Skeletal muscle satellite cell (primary cell): ENCODE data around the gene SIKE1.
"Not testable (repeated sequence)": the region's sequence is repeated elsewhere in the genome, so short reads cannot be mapped to it uniquely, and the experiment has no call there.

ENCODE experiments used
- H3K27me3 ChIP-seq: 2 replicates; pipeline ENCODE4 v1.7.0; 2013; ENCODE audit warnings: low read length; ENCODE audit not compliant: control insufficient read depth, insufficient read depth
- H3K36me3 ChIP-seq: 2 replicates; pipeline ENCODE4 v1.7.0; 2013; ENCODE audit warnings: mild to moderate bottlenecking, control low read depth, low read length; ENCODE audit not compliant: insufficient read depth
- H3K4me1 ChIP-seq: 2 replicates; pipeline ENCODE4 v1.7.0; 2013; ENCODE audit warnings: low read length; ENCODE audit not compliant: control insufficient read depth, insufficient read depth
- H3K4me2 ChIP-seq: 2 replicates; pipeline ENCODE4 v1.7.0; 2013; ENCODE audit warnings: mild to moderate bottlenecking, low read length
- H3K4me3 ChIP-seq: 2 replicates; pipeline ENCODE4 v1.7.0; 2013; ENCODE audit warnings: low read length
- H3K9ac ChIP-seq: 2 replicates; pipeline ENCODE4 v1.7.0; 2013; ENCODE audit warnings: mild to moderate bottlenecking, low read depth, low read length, moderate library complexity
- H3K9me3 ChIP-seq: replicated peaks from 2 replicates; pipeline ENCODE4 v1.7.0; 2013; ENCODE audit warnings: mild to moderate bottlenecking, control low read depth, low read length

The SIKE1 gene

GRCh38 chr1:114779722-114780121, 763 bp downstream of the SIKE1 start:
- H3K4me3 ChIP-seq = peak overlapping the region; percentile 92
- H3K9me3 ChIP-seq = no peaks in the 10 kb centered on the region
- no peaks in the 10 kb centered on the region for H3K27me3 ChIP-seq
- H3K36me3 ChIP-seq = peaks cover 20% of the 10 kb centered on the region
- H3K4me2 ChIP-seq = peak overlapping the region; percentile 89
- H3K9ac ChIP-seq = peak overlapping the region; percentile 86
- peaks cover 4% of the 10 kb centered on the region for H3K4me1 ChIP-seq

- H3K9me3 ChIP-seq, H3K4me1 ChIP-seq: not testable (repeated sequence)
- peaks cover 40% of the 10 kb centered on the region for H3K36me3 ChIP-seq
These were observed 3.8 kb downstream of the SIKE1 start for GRCh38 chr1:114776726-114777125.

GRCh38 chr1:114771992-114772391, 8.5 kb downstream of the SIKE1 start:
- H3K36me3 ChIP-seq = peaks cover 31% of the 10 kb centered on the region
- H3K4me3 ChIP-seq = no peak overlapping the region

More at GRCh38 chr1:114776726-114777125, 3.8 kb downstream of the SIKE1 start:
- H3K4me3 ChIP-seq, H3K4me2 ChIP-seq, H3K9ac ChIP-seq, H3K27me3 ChIP-seq: not testable (repeated sequence)

GRCh38 chr1:114770989-114771388, 9.5 kb downstream of the SIKE1 start:
- no peak overlapping the region for H3K4me2 ChIP-seq
- no peaks in the 10 kb centered on the region for H3K9me3 ChIP-seq
- peaks cover 28% of the 10 kb centered on the region for H3K36me3 ChIP-seq
- H3K4me3 ChIP-seq = no peak overlapping the region
- H3K27me3 ChIP-seq = no peaks in the 10 kb centered on the region
- H3K4me1 ChIP-seq = no peaks in the 10 kb centered on the region
- no peak overlapping the region for H3K9ac ChIP-seq

More at GRCh38 chr1:114771992-114772391, 8.5 kb downstream of the SIKE1 start:
- no peaks in the 10 kb centered on the region for H3K27me3 ChIP-seq
- H3K4me1 ChIP-seq = no peaks in the 10 kb centered on the region
- no peak overlapping the region for H3K9ac ChIP-seq
- no peaks in the 10 kb centered on the region for H3K9me3 ChIP-seq
- no peak overlapping the region for H3K4me2 ChIP-seq

GRCh38 chr1:114764689-114765088, 15.8 kb downstream of the SIKE1 start:
- Histone ChIP-seq H3K4me2 (no peak overlapping the region), H3K4me1 (no peaks in the 10 kb centered on the region), H3K9ac (no peak overlapping the region), H3K9me3 (no peaks in the 10 kb centered on the region), H3K4me3 (no peak overlapping the region), H3K27me3 (no peaks in the 10 kb centered on the region), H3K36me3 (no peaks in the 10 kb centered on the region)

GRCh38 chr1:114758256-114758832, 22.1 kb downstream of the SIKE1 start:
- Histone ChIP-seq H3K4me1 (peaks cover 28% of the 10 kb centered on the region), H3K4me3 (peak overlapping the region; percentile 93), H3K36me3 (no peaks in the 10 kb centered on the region)

GRCh38 chr1:114757455-114758255, 22.8 kb downstream of the SIKE1 start, which contains the start of gene CSDE1:
TSS of gene CSDE1 (minus strand) at chr1:114757984. CDS start at chr1:114739890, 18,094 bp downstream.
- Histone ChIP-seq H3K36me3 (no peaks in the 10 kb centered on the region), H3K9me3 (no peaks in the 10 kb centered on the region), H3K4me3 (peak within 1 kb of the TSS; percentile 93), H3K4me1 (peaks cover 29% of the 10 kb centered on the region), H3K9ac (peak within 1 kb of the TSS; percentile 98), H3K27me3 (no peaks in the 10 kb centered on the region), H3K4me2 (peak within 1 kb of the TSS; percentile 81)

More at GRCh38 chr1:114758256-114758832, 22.1 kb downstream of the SIKE1 start:
- Histone ChIP-seq H3K4me2 (peak overlapping the region; percentile 78), H3K27me3 (no peaks in the 10 kb centered on the region), H3K9ac (peak overlapping the region; percentile 98), H3K9me3 (no peaks in the 10 kb centered on the region)

GRCh38 chr1:114756949-114757454, 23.5 kb downstream of the SIKE1 start:
- Histone ChIP-seq H3K36me3 (no peaks in the 10 kb centered on the region), H3K27me3 (no peaks in the 10 kb centered on the region), H3K4me1 (peaks cover 35% of the 10 kb centered on the region), H3K4me3 (peak overlapping the region; percentile 93), H3K9ac (peak overlapping the region; percentile 98), H3K9me3 (no peaks in the 10 kb centered on the region), H3K4me2 (peak overlapping the region; percentile 81)

GRCh38 chr1:114756009-114756892, 24.2 kb downstream of the SIKE1 start:
- Histone ChIP-seq H3K27me3 (no peaks in the 10 kb centered on the region), H3K4me3 (peak overlapping the region; percentile 93), H3K9ac (peak overlapping the region; percentile 98), H3K36me3 (no peaks in the 10 kb centered on the region), H3K4me1 (peaks cover 43% of the 10 kb centered on the region), H3K4me2 (peak overlapping the region; percentile 81), H3K9me3 (no peaks in the 10 kb centered on the region)

GRCh38 chr1:114755006-114755931, 25.2 kb downstream of the SIKE1 start:
- Histone ChIP-seq H3K4me2 (peak overlapping the region; percentile 81), H3K4me3 (peak overlapping the region; percentile 93), H3K36me3 (no peaks in the 10 kb centered on the region), H3K27me3 (no peaks in the 10 kb centered on the region), H3K9ac (peak overlapping the region; percentile 98), H3K9me3 (no peaks in the 10 kb centered on the region), H3K4me1 (peaks cover 51% of the 10 kb centered on the region)
